ENCODE measurements around the gene ACTA1.

- TF ChIP-seq EZH2 (IDR thresholded peaks at IDR 0.05; ENCODE audit: low read depth, unreplicated experiment) (no peak), CTCF (conservative IDR thresholded peaks at IDR 0.05; ENCODE audit: low read depth in 2 of 2) (no peak), REST (IDR thresholded peaks at IDR 0.05; ENCODE audit: unreplicated experiment) (no peak), CREB1 (CRISPR knock-in tag; IDR thresholded peaks at IDR 0.05; ENCODE audit: low read depth) (no peak), EZH2phosphoT487 (IDR thresholded peaks at IDR 0.05; ENCODE audit: unreplicated experiment) (no peak), POLR2AphosphoS5 (IDR thresholded peaks at IDR 0.05; ENCODE audit: low read depth) (no peak), ETS1 (IDR thresholded peaks at IDR 0.05) (no peak), ZNF114 (CRISPR knock-in tag; IDR thresholded peaks at IDR 0.05) (no peak), JUNB (IDR thresholded peaks at IDR 0.05; ENCODE audit: unreplicated experiment) (no peak), STAT1 (IDR thresholded peaks at IDR 0.05; ENCODE audit: unreplicated experiment) (no peak), NANOG (IDR thresholded peaks at IDR 0.05; ENCODE audit: borderline replicate concordance) (no peak)
Measured at GRCh38 chr1:229480495-229480894, 46.6 kb upstream of the ACTA1 start.
